ENCODE measurements around the gene NIPA2.

The NIPA2 gene

DNA sequence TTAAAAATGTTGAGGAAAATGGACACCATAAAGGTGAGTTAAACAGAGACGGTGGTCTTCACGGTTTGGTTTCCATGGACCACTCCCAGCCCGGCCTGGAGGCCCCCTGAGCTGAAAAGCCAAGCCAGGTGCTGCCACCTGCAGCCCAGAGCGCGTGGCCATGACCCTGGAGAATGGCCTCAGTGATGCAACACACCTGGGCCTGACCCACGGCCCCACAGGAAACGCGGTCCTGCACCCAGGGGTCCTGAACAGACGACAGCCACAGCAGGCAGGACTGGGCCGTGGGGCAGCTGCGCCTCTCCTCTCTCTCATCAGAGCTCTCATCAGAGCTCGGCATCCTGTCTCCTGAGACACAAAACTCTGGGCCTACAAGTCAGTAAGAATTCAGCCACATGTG is 64.1 kb downstream of the NIPA2 start:
- H3K4me3 ChIP-seq (ENCODE audit: low read depth, low read length) = no peak overlapping the region
- no peak for TF ChIP-seq CTCF (IDR thresholded peaks at IDR 0.05; ENCODE audit: low read depth, low read length)

GRCh38 chr15:22902981-22903380 is 64.5 kb downstream of the NIPA2 start:
- no peak for TF ChIP-seq CTCF (IDR thresholded peaks at IDR 0.05; ENCODE audit: low read depth, low read length)

GRCh38 chr15:22903427-22903826 is 65.0 kb downstream of the NIPA2 start:
- no peak for TF ChIP-seq CTCF (IDR thresholded peaks at IDR 0.05; ENCODE audit: low read depth, low read length)
- H3K4me3 ChIP-seq (ENCODE audit: low read depth, low read length) = no peak overlapping the region

More at GRCh38 chr15:22902981-22903380, 64.5 kb downstream of the NIPA2 start:
- H3K4me3 ChIP-seq (ENCODE audit: low read depth, low read length) = no peak overlapping the region

DNA sequence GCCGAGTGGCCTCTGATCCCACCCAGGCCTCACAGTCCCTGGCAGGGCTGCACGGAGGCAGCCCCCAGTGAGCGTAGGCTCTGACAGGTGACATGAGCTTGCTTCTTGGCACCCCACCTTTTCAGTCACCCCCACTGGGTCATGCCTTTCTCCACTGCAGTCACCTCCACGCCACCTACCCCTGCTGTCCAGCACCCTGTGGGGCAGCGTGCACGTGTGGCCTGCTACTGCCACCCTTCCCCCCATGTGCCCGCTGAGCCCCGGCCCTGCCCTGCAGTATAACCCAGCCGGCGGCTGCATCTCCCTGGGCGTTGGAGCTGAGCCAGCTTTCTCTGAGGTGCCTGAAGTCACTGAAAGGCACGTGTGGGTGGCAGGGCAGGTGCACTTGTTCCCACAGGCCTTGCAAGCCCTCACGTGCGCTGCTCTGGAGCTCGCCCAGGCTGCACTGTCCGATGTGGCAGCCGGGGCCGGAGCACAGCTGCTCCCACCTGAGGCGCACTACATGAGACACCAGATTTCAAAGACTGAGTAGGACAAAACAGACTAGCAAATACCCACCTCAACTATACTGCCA is 65.6 kb downstream of the NIPA2 start:
- no peak overlapping the region for H3K4me3 ChIP-seq (ENCODE audit: low read depth, low read length)
- TF ChIP-seq CTCF (IDR thresholded peaks at IDR 0.05; ENCODE audit: low read depth, low read length) = no peak

- TF ChIP-seq CTCF (IDR thresholded peaks at IDR 0.05; ENCODE audit: low read depth, low read length) = no peak
Measured at GRCh38 chr15:22904736-22905135, 66.3 kb downstream of the NIPA2 start.

GRCh38 chr15:22907161-22907950 is 68.9 kb downstream of the NIPA2 start:
- H3K4me3 ChIP-seq (ENCODE audit: low read depth, low read length) = no peak overlapping the region
- no peak for TF ChIP-seq CTCF (IDR thresholded peaks at IDR 0.05; ENCODE audit: low read depth, low read length)

More at GRCh38 chr15:22904736-22905135, 66.3 kb downstream of the NIPA2 start:
- no peak overlapping the region for H3K4me3 ChIP-seq (ENCODE audit: low read depth, low read length)

DNA sequence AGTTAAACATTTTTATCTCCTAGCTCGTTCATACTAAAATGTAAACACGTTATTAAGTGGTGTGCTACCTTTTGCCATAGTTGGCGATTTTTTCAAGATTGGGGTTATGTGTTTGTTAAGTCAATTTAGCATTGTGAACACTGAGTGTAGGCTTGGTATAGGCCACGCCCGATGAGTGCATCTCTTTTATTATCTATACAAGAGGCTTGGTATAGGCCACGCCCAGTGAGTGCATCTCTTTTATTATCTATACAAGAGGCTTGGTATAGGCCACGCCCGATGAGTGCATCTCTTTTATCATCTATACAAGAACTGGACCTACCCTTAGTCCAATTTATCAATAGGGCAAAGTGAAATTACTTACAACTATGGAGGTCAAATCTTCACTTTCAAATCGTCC is 70.4 kb downstream of the NIPA2 start:
- H3K4me3 ChIP-seq (ENCODE audit: low read depth, low read length) = no peak overlapping the region
- TF ChIP-seq CTCF (IDR thresholded peaks at IDR 0.05; ENCODE audit: low read depth, low read length) = no peak
